Sigmoid colon (tissue), 7 donors: ENCODE data around the gene ORC1. TPM values are rescaled to one million over a fixed set of nuclear protein-coding genes. Genes with fewer than 3 reads are reported as not detected.

Experiments
- DNase-seq: peaks from one replicate; pipeline ENCODE4 v3.0.0-alpha.2; 2019
- H3K27ac ChIP-seq, 4 donors: fragments of 200-600 bp; sonication (generic); one replicate each; pipeline ENCODE4 v1.5.1; 2016 to 2019; ENCODE audit warnings: mild to moderate bottlenecking in 1 of 4
- H3K27me3 ChIP-seq, 3 donors: fragments of 200-600 bp; sonication (generic); one replicate each; pipeline ENCODE4 v1.5.1; 2019; ENCODE audit warnings: mild to moderate bottlenecking in 1 of 3
- H3K36me3 ChIP-seq, 4 donors: fragments of 200-600 bp; sonication (generic); one replicate each; pipeline ENCODE4 v1.5.1; 2016 to 2019
- H3K4me1 ChIP-seq, 4 donors: fragments of 200-600 bp; sonication (generic); one replicate each; pipeline ENCODE4 v1.5.1; 2017 to 2019
- H3K4me3 ChIP-seq, 4 donors: fragments of 200-600 bp; sonication (generic); one replicate each; pipeline ENCODE4 v1.5.1; 2017 to 2019; ENCODE audit warnings: mild to moderate bottlenecking in 2 of 4, moderate library complexity in 1 of 4
- H3K9me3 ChIP-seq, 4 donors: fragments of 200-600 bp in 3 of 4; sonication (generic) in 3 of 4; one replicate each; pipeline versions ENCODE4 v1.5.1 to v1.6.1; 2013 to 2019
- EP300 ChIP-seq, 4 donors: sonication (generic); formaldehyde crosslinking; IDR thresholded peaks; one replicate each; pipeline ENCODE4 v1.6.1; 2017; ENCODE audit warnings: antibody characterized with exemption in 4 of 4
- POLR2A ChIP-seq, 2 donors: fragments of 450-650 bp; IDR thresholded peaks; one replicate each; pipeline ENCODE4 v1.6.1; 2016; ENCODE audit warnings: antibody characterized with exemption in 2 of 2, mild to moderate bottlenecking in 2 of 2, moderate library complexity in 2 of 2
- POLR2AphosphoS5 ChIP-seq, 4 donors: sonication (generic); formaldehyde crosslinking; IDR thresholded peaks; one replicate each; pipeline ENCODE4 v1.6.1; 2017; ENCODE audit warnings: antibody characterized with exemption in 4 of 4
- WGBS, 2 donors: extraction: QIAGEN DNeasy Blood & Tissue Kit; methylation state at CpG; one replicate each; pipeline ENCODE4 v1.1.7; 2013; 5-methylcytosine and 5-hydroxymethylcytosine counted together
- intact Hi-C: fragments of 100-400 bp; cut with DNase I; formaldehyde crosslinking; loops from one replicate; pipeline ENCODE4 v1.15.1; 2023
- polyA plus RNA-seq, 3 donors: library from polyadenylated mRNA; stranded (reverse); fragments of 200-250 nt; gene quantifications; one replicate each; pipeline ENCODE4 v1.2.3, GENCODE V29; 2013
- total RNA-seq, 4 donors: library from RNA; depleted of rRNA; stranded (reverse); fragments of >200 nt; gene quantifications; one replicate each; pipeline ENCODE4 v1.1.0, GENCODE V29; 2016
- TF ChIP-seq, protein P1 (sequence below), 4 experiments: fragments of 450-650 bp in 3 of 4; fragments of 200-600 bp in 1 of 4; IDR thresholded peaks; one replicate each; pipeline ENCODE4 v1.5.1; 2016 to 2019; ENCODE audit warnings: antibody characterized with exemption in 4 of 4, mild to moderate bottlenecking in 3 of 4, moderate library complexity in 2 of 4
- donor health status: healthy with polysubstance abuse.
- donor health status: Bipolar disorder and iron deficiency.
- donor health status: healthy.

The ORC1 gene
- total and polyA plus RNA-seq, 7 donors, result 0.36 to 6.1 (median 1.2) TPM; not detected in 2

DNA sequence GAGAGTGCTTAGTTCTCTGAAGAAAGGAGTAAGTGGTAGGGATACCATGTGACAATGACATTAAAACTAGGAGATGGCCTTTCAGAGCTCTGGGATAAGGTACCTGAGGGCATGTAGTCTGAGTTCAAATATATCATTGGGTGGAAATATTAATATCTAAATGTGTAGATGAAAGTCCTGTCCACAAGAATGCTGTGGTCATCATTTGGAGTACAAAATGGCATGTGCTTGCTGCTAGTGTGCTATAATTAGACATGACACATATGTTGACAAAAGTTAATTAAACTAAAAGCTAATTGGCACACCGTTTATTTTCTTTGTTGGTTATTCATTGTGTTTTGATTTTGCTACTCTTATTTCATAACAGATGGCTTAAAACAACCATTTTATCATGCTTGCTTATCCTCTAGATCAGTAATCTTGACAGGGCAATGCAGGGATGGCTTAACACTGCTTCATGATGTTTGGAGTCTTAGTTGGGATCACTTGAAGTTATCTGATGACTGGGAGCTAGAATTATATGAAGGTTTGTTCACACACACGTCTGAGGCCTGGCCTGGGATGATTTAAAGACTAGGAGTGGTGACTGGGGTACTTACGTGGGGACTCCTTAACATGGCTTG, 69.2 kb downstream of the ORC1 start:
- TF ChIP-seq, protein P1, sequence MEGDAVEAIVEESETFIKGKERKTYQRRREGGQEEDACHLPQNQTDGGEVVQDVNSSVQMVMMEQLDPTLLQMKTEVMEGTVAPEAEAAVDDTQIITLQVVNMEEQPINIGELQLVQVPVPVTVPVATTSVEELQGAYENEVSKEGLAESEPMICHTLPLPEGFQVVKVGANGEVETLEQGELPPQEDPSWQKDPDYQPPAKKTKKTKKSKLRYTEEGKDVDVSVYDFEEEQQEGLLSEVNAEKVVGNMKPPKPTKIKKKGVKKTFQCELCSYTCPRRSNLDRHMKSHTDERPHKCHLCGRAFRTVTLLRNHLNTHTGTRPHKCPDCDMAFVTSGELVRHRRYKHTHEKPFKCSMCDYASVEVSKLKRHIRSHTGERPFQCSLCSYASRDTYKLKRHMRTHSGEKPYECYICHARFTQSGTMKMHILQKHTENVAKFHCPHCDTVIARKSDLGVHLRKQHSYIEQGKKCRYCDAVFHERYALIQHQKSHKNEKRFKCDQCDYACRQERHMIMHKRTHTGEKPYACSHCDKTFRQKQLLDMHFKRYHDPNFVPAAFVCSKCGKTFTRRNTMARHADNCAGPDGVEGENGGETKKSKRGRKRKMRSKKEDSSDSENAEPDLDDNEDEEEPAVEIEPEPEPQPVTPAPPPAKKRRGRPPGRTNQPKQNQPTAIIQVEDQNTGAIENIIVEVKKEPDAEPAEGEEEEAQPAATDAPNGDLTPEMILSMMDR (IDR thresholded peaks at IDR 0.05), result no peak
- no peak for TF ChIP-seq POLR2AphosphoS5 (IDR thresholded peaks at IDR 0.05)
- no peak for TF ChIP-seq EP300 (IDR thresholded peaks at IDR 0.05)
- no peak for TF ChIP-seq POLR2A (IDR thresholded peaks at IDR 0.05)
- H3K4me1 ChIP-seq, result no peaks in the 10 kb centered on the region
- H3K4me3 ChIP-seq, result no peak overlapping the region
- intact Hi-C loops, result no loop called here
- H3K27me3 ChIP-seq, result no peaks in the 10 kb centered on the region
- H3K36me3 ChIP-seq, result peaks cover 8 to 45% (median 10%) of the 10 kb centered on the region in 4 donors
- no peak overlapping the region for H3K27ac ChIP-seq
- no peaks in the 10 kb centered on the region for H3K9me3 ChIP-seq
- WGBS, 2 donors, result 86 to 89% methylated on average over 3 of the region's 3 CpGs
- DNase-seq, result no peak

DNA sequence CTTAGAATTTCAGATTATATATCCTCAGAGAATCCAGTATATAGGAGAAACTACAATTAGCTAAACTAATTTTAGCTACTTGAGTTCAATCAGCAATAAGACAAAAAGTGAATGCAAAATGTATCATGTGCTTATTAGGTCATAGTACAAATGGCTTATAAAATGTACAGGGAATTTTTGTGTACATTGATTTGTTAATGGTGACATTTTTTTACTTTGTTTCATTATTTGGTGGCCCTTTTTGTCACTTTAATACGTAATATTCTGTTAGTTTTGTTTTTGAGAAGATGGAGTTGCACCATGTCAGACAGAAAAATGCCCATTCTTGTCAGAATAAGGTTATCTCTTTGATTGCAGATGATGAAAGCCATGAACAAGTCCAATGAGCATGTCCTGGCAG, 71.8 kb downstream of the ORC1 start:
- no peak for DNase-seq
- intact Hi-C loops, result no loop called here
- Histone ChIP-seq H3K4me1 (no peaks in the 10 kb centered on the region), H3K36me3 (peaks cover 0 to 28% (median 9%) of the 10 kb centered on the region in 4 donors), H3K4me3 (no peak overlapping the region), H3K9me3 (no peaks in the 10 kb centered on the region), H3K27me3 (no peaks in the 10 kb centered on the region), H3K27ac (no peak overlapping the region)
- no peak for TF ChIP-seq EP300 (IDR thresholded peaks at IDR 0.05)
- TF ChIP-seq POLR2A (IDR thresholded peaks at IDR 0.05), result no peak
- TF ChIP-seq, protein P1 (IDR thresholded peaks at IDR 0.05), result no peak
- no peak for TF ChIP-seq POLR2AphosphoS5 (IDR thresholded peaks at IDR 0.05)
- 91 to 96% methylated on average over 1 of the region's 1 CpG for WGBS, 2 donors

DNA sequence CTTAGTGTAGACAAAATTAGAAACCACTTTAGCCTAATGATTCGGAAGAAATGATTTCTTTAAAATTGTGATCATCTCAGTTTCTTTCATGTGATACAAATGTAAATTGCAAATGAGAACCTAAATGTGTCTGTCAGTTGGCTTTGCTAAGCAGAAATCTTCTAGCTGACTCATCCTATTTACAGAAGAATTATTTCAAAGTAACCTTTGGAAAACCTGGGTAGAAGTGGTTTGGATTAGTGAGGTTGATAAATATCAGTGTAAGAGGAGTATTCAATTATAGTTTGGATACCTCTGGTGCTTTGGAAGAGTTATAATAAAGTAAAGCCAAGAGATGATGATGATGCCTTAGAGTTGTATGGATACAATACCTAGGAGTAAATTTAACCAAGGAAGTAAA, 75.6 kb downstream of the ORC1 start:
- Histone ChIP-seq H3K27me3 (no peaks in the 10 kb centered on the region), H3K27ac (no peak overlapping the region), H3K9me3 (no peaks in the 10 kb centered on the region), H3K4me1 (no peaks in the 10 kb centered on the region), H3K36me3 (peaks cover 0 to 14% (median 0%) of the 10 kb centered on the region in 4 donors), H3K4me3 (no peak overlapping the region)
- TF ChIP-seq POLR2A (IDR thresholded peaks at IDR 0.05), result no peak
- TF ChIP-seq EP300 (IDR thresholded peaks at IDR 0.05), result no peak
- no peak for TF ChIP-seq POLR2AphosphoS5 (IDR thresholded peaks at IDR 0.05)
- TF ChIP-seq, protein P1 (IDR thresholded peaks at IDR 0.05), result no peak
- intact Hi-C loops, result no loop called here
- WGBS, 2 donors, result 95 to 98% methylated on average over 1 of the region's 1 CpG
- no peak for DNase-seq

DNA sequence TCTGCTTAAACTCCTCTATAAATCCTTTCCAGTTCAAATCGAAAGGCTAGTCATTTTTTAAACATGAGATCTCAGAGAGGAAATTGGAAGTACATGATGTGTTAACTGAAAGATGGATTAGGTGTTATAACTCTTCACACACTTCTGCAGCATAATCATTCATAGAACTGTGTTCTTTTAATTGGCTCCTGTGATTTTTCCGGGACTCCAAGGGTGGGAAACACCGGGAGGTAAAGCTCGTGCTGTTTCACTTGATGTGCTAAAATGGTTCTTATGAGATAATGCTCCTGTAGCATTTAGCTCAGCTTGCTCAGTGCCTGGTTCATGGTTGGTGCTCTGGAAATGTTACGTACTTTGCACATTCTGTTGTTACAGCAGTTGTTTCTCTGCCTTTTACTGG, 78.4 kb downstream of the ORC1 start:
- TF ChIP-seq, protein P1 (IDR thresholded peaks at IDR 0.05), result no peak
- TF ChIP-seq EP300 (IDR thresholded peaks at IDR 0.05) (no peak), POLR2A (IDR thresholded peaks at IDR 0.05) (no peak), POLR2AphosphoS5 (IDR thresholded peaks at IDR 0.05) (no peak)
- no peaks in the 10 kb centered on the region for H3K4me1 ChIP-seq
- peaks cover 0 to 6% (median 0%) of the 10 kb centered on the region in 4 donors for H3K36me3 ChIP-seq
- no peak overlapping the region for H3K4me3 ChIP-seq
- WGBS, 2 donors, result 94 to 95% methylated on average over 5 of the region's 5 CpGs
- intact Hi-C loops, result no loop called here
- no peak for DNase-seq
- no peaks in the 10 kb centered on the region for H3K27me3 ChIP-seq
- H3K27ac ChIP-seq, result no peak overlapping the region
- H3K9me3 ChIP-seq, result no peaks in the 10 kb centered on the region

DNA sequence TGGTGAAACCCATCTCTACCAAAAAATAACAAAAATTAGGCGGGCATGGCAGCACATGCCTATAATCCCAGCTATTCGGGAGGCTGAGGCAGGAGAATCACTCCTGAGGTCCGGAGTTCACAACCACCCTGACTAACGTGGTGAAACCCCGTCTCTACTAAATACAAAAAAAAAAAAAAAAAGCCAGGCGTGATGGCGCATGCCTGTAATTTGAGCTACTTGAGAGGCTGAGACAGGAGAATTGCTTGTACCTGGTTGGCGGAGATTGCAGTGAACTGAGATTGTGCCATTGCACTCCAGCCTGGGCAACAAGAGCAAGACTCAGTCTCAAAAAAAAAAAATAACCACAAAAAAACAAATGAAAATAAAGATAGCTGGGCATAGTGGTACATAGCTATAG, 80.5 kb downstream of the ORC1 start:
- 90 to 96% methylated on average over 8 of the region's 8 CpGs for WGBS, 2 donors
- peaks cover 0 to 6% (median 0%) of the 10 kb centered on the region in 4 donors for H3K36me3 ChIP-seq
- H3K27me3 ChIP-seq, result no peaks in the 10 kb centered on the region
- TF ChIP-seq, protein P1 (IDR thresholded peaks at IDR 0.05), result no peak
- TF ChIP-seq POLR2A (IDR thresholded peaks at IDR 0.05) (no peak), POLR2AphosphoS5 (IDR thresholded peaks at IDR 0.05) (no peak), EP300 (IDR thresholded peaks at IDR 0.05) (no peak)
- intact Hi-C loops, result no loop called here
- no peak overlapping the region for H3K4me3 ChIP-seq
- no peaks in the 10 kb centered on the region for H3K9me3 ChIP-seq
- DNase-seq, result no peak
- no peak overlapping the region for H3K27ac ChIP-seq
- H3K4me1 ChIP-seq, result no peaks in the 10 kb centered on the region
